Parathyroid adenoma (tissue), 2 donors: ENCODE measurements around the gene TRPV6.

Source experiments
- H2AFZ ChIP-seq: fragments of 300-600 bp; sonication (generic); one replicate; pipeline ENCODE4 v1.7.0; 2017; ENCODE audit warnings: antibody characterized with exemption, mild to moderate bottlenecking
- H3K27ac ChIP-seq: fragments of 300-600 bp; sonication (generic); one replicate; pipeline ENCODE4 v1.7.0; 2017
- H3K27me3 ChIP-seq: fragments of 300-600 bp; sonication (generic); one replicate; pipeline ENCODE4 v1.7.0; 2017; ENCODE audit warnings: low read length; ENCODE audit not compliant: control insufficient read depth, insufficient read depth
- H3K36me3 ChIP-seq: fragments of 300-600 bp; sonication (generic); one replicate; pipeline ENCODE4 v1.7.0; 2017; ENCODE audit warnings: low read length; ENCODE audit not compliant: control insufficient read depth, insufficient read depth
- H3K4me1 ChIP-seq: fragments of 300-600 bp; sonication (generic); one replicate; pipeline ENCODE4 v1.7.0; 2017; ENCODE audit warnings: control low read depth
- H3K4me2 ChIP-seq: fragments of 300-600 bp; sonication (generic); one replicate; pipeline ENCODE4 v1.7.0; 2017; ENCODE audit warnings: low read length
- H3K4me3 ChIP-seq: fragments of 300-600 bp; sonication (generic); one replicate; pipeline ENCODE4 v1.7.0; 2017; ENCODE audit warnings: low read depth, low read length
- H3K79me2 ChIP-seq: fragments of 300-600 bp; sonication (generic); one replicate; pipeline ENCODE4 v1.7.0; 2017; ENCODE audit warnings: control low read depth
- H3K9ac ChIP-seq: fragments of 300-600 bp; sonication (generic); one replicate; pipeline ENCODE4 v1.7.0; 2017; ENCODE audit warnings: mild to moderate bottlenecking
- H3K9me3 ChIP-seq: fragments of 300-600 bp; sonication (generic); one replicate; pipeline ENCODE4 v1.7.0; 2017; ENCODE audit warnings: low read length; ENCODE audit not compliant: control insufficient read depth
- CTCF ChIP-seq: fragments of 300-600 bp; sonication (generic); IDR thresholded peaks from one replicate; pipeline ENCODE4 v1.7.0; 2017; ENCODE audit warnings: antibody characterized with exemption, mild to moderate bottlenecking
- donor health status: primary hyperparathyroidism.

Gene TRPV6

DNA sequence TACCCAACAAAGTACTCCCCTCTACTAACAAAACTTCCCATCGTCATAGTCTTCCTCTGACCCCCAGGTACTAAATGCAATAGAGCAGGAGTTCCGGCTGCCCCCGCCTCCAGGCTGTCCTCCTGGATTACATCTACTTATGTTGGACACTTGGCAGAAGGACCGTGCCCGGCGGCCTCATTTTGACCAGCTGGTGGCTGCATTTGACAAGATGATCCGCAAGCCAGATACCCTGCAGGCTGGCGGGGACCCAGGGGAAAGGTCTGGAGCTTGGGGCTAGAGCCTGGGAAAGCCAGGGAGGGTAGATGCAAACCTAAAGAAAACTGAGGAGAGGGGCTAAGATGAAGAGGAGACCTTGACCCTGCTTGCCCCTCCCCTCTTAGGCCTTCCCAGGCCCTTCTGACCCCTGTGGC, 15.4 kb downstream of the TRPV6 start:
- no peaks in the 10 kb centered on the region for H3K79me2 ChIP-seq

GRCh38 chr7:142869434-142869833, 16.1 kb downstream of the TRPV6 start:
- no peaks in the 10 kb centered on the region for H3K36me3 ChIP-seq
- no peak overlapping the region for H3K9ac ChIP-seq
- H3K4me3 ChIP-seq = no peak overlapping the region
- H3K27me3 ChIP-seq = no peaks in the 10 kb centered on the region
- no peak overlapping the region for H3K27ac ChIP-seq
- no peak overlapping the region for H3K4me2 ChIP-seq
- H3K9me3 ChIP-seq = no peaks in the 10 kb centered on the region
- no peaks in the 10 kb centered on the region for H3K79me2 ChIP-seq
- no peaks in the 10 kb centered on the region for H3K4me1 ChIP-seq
- H2AFZ ChIP-seq = no peak overlapping the region
- no peak for TF ChIP-seq CTCF

More for the DNA sequence above, 15.4 kb downstream of the TRPV6 start:
- H3K27ac ChIP-seq = no peak overlapping the region
- no peaks in the 10 kb centered on the region for H3K9me3 ChIP-seq
- no peak overlapping the region for H3K4me3 ChIP-seq
- H3K4me1 ChIP-seq = no peaks in the 10 kb centered on the region
- H2AFZ ChIP-seq = no peak overlapping the region
- H3K27me3 ChIP-seq = no peaks in the 10 kb centered on the region
- no peak for TF ChIP-seq CTCF
- H3K36me3 ChIP-seq = no peaks in the 10 kb centered on the region
- no peak overlapping the region for H3K9ac ChIP-seq
- H3K4me2 ChIP-seq = no peak overlapping the region

GRCh38 chr7:142868986-142869415, 16.5 kb downstream of the TRPV6 start:
- Histone ChIP-seq H3K27ac (no peak overlapping the region), H3K4me3 (no peak overlapping the region), H3K27me3 (no peaks in the 10 kb centered on the region), H3K9me3 (no peaks in the 10 kb centered on the region), H3K9ac (no peak overlapping the region), H3K4me2 (no peak overlapping the region), H3K79me2 (no peaks in the 10 kb centered on the region), H3K4me1 (no peaks in the 10 kb centered on the region), H2AFZ (no peak overlapping the region), H3K36me3 (no peaks in the 10 kb centered on the region)
- TF ChIP-seq CTCF = no peak

DNA sequence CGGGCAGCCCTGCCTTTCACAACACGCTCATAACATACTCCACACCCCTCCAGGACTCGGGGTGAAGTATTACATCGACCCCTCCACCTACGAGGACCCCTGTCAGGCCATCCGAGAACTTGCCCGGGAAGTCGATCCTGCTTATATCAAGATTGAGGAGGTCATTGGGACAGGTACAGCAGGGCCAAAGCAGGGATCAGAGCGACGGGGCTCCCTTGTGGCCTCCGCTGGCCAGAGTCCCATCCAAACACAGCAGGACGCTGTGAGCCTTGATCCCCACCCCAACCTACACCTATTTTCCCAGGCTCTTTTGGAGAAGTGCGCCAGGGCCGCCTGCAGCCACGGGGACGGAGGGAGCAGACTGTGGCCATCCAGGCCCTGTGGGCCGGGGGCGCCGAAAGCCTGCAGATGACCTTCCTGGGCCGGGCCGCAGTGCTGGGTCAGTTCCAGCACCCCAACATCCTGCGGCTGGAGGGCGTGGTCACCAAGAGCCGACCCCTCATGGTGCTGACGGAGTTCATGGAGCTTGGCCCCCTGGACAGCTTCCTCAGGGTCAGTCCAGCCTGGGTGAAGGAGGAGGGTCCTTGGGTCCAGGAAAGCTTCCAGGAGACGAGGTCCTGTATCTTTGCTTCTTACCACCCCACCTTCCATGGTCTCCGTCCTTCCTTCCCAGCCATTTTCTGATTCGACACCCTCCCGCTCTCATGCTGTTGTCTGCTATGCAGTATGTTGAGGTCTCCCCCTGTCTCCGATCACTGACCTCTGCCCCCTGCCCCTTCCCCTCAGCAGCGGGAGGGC, 17.2 kb downstream of the TRPV6 start:
- no peak overlapping the region for H2AFZ ChIP-seq
- H3K36me3 ChIP-seq = no peaks in the 10 kb centered on the region
- H3K4me1 ChIP-seq = no peaks in the 10 kb centered on the region
- H3K79me2 ChIP-seq = no peaks in the 10 kb centered on the region
- H3K27ac ChIP-seq = no peak overlapping the region
- no peak overlapping the region for H3K4me2 ChIP-seq
- H3K4me3 ChIP-seq = no peak overlapping the region
- H3K9me3 ChIP-seq = no peaks in the 10 kb centered on the region
- no peaks in the 10 kb centered on the region for H3K27me3 ChIP-seq
- TF ChIP-seq CTCF = no peak
- no peak overlapping the region for H3K9ac ChIP-seq
